Eye (tissue), 1 donor: ENCODE data around the gene CES2.
"Not testable (repeated sequence)": the region's sequence is repeated elsewhere in the genome, so short reads cannot be mapped to it uniquely, and the experiment has no call there.

ENCODE experiments used
- DNase-seq: peaks from one replicate; pipeline ENCODE4 v3.0.0-alpha.2; 2015

Gene CES2

GRCh38 chr16:66920299-66920590, 15.1 kb upstream of the CES2 start:
- no peak for DNase-seq

GRCh38 chr16:66920924-66921680, 14.2 kb upstream of the CES2 start:
- DNase-seq = no peak

DNA sequence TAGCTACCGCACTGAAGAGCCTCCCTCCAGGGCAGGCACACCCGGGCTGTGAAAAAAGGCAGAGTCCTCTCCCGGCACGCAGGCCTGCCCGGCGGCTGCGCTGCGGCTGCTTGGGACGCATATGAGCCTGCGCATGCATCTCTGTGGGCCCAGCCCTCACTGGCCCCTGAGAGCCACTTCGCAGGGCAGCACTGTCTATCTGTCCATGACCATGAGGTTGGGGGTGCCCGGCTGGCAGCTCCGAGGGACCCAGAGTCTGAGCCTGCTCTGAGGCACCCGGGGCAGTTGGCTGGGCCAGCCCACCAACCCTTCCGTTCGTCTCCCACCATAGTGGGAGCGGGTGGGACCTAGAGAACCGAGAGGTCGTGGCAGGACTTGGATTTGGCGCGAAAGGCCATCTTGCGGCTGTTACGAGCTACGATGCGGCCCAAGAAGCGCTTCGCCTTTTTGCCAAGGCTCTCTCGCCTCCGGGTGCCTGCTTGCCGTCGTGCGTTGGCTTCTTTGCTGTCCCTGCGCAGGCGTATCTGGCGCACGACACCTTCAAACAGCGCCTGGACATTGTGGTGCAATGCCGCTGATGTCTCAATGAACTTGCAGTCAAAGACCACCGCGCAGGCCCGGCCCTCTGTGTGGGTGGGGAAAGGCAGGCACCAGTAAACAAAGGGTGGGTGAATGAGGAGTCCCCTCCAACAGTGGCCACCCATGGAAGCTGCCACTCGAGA, 13.4 kb upstream of the CES2 start:
- no peak for DNase-seq

DNA sequence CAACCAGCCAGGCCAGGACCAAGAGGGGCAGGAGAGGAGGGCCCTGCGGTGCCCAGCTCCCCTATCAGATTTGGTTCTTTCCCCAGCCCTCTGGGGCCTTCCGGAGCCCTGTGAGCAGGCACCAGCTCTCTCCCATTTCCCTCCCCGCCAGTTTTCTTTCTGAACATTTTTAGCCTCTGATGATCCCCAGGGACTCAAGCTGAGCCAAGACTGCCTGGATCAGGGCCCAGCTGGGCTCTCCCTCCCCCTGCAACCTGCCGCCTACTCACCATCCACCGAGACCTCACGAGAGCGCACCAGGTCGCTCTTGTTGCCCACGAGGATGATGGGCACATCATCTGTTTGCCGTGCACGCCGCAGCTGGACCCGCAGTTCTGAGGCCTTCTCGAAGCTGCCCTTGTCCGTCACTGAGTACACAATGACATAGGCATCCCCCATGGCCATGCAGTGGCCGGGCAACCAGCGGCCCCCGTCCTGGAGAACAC, 12.0 kb upstream of the CES2 start:
- peak; percentile 31 for DNase-seq

DNA sequence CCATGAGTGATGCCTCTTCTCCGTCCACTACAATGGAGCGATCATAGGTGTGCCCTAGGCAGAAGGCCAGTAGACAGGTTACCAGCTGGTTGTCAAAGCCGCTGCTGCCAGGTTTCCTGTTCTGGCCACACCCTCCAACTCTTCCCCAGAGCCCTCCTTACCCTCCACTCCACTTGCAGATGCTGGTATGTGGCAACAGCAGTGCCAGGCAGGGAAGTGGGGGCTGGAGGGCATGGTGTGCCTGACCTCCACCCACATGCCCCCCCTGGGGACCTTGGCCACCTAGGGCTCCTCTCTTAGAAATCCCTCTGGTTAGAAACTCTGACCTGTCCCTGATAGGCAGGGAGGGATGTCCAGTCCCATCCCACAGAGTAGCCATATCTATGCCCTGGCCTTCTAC, 11.4 kb upstream of the CES2 start:
- DNase-seq = no peak

- peak; percentile 34 for DNase-seq
These were observed 10.6 kb upstream of the CES2 start for GRCh38 chr16:66924527-66925321.

DNA sequence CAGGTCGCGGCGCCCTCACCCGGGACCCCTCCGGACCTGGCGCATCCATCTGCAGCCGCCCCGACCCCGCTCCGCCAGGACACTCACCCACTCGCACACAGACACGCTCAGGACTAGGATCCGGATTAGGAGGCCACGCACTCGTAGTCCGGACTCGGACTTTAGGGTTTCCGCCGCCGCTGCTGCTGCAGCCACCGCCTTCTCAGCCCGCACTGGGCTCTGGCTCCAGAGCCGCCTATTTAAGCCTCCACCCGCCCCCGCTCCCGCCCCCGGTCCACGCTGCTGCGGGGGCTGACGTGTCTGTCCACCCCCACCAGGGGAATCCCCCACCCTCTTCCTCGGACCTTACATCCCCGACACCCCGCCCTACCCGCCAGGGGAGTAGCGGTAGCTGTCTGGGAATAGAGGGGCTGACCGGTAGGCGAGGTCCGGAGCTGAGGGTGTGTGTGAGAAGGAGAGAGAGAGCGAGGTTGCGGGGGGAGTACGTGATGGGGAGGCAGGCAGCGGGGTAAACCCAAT, 9.9 kb upstream of the CES2 start, which contains the start of gene RRAD:
Gene RRAD, minus strand, starts transcription at position 214 of the 519 bp plus-strand sequence. CDS start 356 bp downstream, outside the sequence.
- DNase-seq = peak; percentile 35

DNA sequence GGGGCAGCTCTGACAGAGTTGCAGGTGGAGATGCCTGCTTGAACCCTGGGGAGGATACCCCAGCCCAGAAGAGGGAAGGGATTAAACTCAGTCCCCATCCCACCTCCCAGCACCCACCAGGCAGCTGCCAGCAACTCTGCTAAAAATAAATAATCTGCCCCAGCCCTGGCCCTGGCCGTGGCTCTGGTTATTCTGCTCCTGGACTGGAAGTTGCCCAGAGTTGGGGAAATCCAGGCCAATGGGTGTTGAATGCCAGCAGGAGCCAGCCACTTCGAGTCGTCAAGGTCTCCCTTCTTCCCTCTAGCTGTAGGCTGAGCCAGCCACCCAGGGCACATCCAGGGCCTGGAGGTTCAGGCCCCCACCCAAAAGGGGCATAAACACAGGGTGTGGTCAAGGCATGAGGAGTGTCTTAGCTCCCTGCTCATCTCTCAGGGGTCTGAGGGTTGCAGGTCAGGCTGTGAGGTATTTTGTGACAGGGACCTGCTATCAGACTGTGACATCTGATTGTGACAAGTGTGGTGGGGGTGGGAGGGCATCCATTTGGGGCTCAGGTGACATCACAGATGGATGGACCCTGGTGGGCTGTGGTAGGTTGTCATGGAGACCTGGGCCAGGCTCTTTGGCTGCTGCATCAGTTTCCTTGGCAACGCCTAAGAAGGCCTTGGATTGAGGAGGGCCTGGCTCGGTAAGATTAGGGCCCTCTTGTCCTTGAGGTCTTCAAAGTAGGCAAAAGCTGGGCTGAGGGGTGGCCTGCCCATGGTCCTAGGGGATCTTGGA, 9.0 kb upstream of the CES2 start:
- DNase-seq = peak; percentile 41

GRCh38 chr16:66926961-66927436, 8.3 kb upstream of the CES2 start:
- DNase-seq = peak; percentile 24

- no peak for DNase-seq
These were observed 7.2 kb upstream of the CES2 start for GRCh38 chr16:66927918-66928649.

DNA sequence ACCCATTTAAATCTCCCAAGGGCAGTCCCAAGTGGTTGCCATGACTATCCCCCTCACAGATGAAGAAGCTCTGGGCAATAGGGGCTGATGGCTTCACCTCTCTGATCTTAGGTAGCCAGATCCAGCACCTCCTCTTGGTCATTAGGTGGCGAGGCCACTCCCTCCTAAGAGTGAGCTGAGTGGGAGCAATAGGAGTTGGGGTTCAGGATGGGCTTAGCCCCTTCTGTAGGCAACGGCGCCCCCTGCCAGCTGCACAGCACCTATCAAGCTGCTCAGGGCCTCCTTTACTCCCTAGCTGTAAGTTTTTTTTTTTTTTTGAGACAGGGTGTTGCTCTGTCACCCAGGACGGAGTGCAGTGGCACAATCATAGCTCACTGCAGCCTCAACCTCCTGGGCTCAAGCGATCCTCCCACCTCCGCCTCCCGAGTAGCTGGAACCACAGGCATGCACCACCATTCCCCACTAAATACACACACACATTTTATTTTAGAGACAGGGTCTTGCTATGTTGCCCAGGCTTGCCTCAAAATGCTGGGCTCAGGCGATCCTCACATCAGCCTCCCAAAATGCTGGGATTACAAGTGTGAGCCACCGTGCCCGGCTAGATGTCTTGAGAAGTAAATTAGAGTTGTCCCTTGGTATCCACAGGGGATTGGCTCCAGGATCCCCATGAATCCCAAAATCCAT, 6.5 kb upstream of the CES2 start:
- no peak for DNase-seq

DNA sequence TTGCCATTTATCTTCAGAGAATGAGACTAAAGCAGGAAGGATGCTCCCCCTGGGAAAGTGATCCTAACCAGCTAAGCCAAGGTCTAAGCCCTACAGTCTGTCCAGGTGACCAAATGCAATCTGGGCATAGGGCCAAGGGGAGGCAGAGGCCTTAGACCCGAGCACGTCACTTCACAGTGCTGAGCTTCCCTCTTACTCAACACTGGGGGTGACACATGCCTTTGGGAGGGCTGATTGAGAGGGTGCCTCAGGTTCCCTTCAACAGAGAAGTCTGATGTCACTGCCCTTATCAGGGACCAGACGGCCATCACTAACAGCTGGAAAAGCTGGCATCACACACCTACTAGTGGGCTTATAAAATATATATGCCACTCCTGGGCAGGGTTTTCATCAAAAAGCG, 5.1 kb upstream of the CES2 start:
- no peak for DNase-seq

DNA sequence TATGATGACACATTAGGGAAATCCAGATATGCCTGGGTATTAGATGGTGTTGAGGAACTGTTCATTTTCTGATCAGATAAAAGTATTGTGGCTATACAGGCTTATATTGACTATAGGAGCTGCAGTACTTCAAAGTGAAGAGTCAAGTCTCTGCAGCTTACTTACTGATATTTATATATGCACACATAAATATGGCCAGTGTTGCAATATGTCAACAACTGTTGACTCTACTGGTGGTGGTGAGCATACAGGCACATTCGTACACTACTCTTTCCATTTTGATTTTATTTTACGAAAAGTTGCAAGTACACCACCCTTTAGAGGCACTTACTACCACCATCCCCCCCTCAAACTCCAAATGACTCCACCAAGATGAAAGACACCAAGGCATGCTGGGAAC, 3.7 kb upstream of the CES2 start:
- no peak for DNase-seq

DNA sequence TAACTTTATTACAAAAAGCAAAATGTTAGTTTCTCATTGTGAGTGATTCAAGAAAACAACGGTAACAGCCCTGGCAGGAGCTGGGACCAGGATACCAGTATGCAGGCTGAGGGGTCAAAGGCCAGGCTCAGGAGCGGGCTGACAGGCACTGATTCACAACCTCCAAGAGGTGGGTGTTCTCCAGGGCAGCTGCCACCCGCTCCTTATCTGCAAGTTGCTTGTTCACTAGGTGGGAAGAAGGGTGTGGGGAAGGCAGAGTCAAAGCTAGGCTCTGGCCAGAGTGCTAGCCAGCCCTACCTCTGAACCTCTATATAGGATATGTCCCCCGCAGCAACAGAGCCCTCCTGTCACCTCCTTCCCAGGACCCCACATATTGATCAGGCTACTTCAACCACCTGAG, 3.2 kb upstream of the CES2 start:
- DNase-seq = no peak

- no peak for DNase-seq
These were observed 1.6 kb upstream of the CES2 start for GRCh38 chr16:66933776-66934137.

- DNase-seq = peak; percentile 94
These were observed 1.0 kb upstream of the CES2 start, which contains the start of gene CIAO2B for GRCh38 chr16:66934138-66934838. Gene CIAO2B, minus strand, starts transcription at chr16:66934402. Its CDS starts 38 bp downstream, at chr16:66934364.

GRCh38 chr16:66934839-66935313, 440 bp upstream of the CES2 start:
- not testable (repeated sequence) for DNase-seq

GRCh38 chr16:66936462-66936861, 1.1 kb downstream of the CES2 start:
- DNase-seq = no peak

DNA sequence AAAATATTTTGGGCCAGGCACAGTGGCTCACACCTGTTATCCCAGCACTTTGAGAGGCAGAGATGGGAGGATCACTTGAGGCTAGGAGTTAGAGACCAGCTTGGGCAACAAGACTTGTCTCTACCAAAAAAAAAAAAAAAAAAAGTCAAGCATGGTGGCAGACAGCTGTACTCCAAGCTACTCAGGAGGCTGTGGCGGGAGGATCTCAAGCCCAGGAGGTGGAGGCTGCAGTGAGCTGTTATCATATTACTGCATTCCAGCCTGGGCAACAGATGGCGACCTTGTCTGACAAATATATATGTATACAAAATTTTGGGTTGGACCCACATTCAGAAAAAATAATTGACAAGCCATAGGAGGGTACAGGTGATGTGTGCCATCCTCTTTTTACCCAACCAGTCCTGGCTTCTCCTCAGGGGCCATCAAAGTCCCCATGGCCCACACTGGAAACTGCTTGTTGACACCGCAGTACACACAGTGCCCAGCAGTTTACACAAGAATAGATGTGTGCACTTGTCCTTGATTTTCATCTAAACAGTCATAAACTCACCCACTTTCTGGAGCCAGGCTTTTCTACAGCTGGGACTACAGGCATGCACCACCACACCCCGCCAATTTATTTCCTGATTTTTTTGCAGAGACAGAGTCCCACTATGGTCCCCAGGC, 1.7 kb downstream of the CES2 start:
- no peak for DNase-seq
